DMS53 treated with DMSO at 0.1 percent for 48 hours (cell line): ENCODE results near the gene LTBR.

Experiments
- DNase-seq: peaks from one replicate; lab custom pipeline; 2025; ENCODE audit not compliant: unreplicated experiment; lab: John Stamatoyannopoulos, UW

The LTBR gene

GRCh38 chr12:6382371-6382770 lies 1.6 kb upstream of the LTBR start:
- DNase-seq = no peak

DNA sequence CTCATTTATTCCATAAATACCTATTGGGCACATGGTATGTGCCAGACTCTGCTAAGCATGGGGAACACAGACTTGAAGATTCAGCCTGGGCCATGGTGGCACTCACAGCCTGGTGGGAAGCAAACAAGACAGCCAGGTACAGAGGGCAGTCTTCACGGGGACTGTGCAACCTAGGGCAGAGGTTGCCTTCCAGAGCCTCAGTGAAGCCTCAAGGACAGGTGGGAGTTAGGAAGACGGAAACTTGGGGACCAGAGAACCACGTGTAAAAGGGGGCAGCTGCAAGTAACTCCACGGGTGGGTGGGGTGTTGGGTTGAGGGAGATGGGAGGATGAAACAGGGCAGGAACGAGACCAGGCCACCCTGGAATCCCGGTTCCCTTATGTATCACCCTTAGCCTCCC lies 980 bp upstream of the LTBR start:
- DNase-seq = no peak

DNA sequence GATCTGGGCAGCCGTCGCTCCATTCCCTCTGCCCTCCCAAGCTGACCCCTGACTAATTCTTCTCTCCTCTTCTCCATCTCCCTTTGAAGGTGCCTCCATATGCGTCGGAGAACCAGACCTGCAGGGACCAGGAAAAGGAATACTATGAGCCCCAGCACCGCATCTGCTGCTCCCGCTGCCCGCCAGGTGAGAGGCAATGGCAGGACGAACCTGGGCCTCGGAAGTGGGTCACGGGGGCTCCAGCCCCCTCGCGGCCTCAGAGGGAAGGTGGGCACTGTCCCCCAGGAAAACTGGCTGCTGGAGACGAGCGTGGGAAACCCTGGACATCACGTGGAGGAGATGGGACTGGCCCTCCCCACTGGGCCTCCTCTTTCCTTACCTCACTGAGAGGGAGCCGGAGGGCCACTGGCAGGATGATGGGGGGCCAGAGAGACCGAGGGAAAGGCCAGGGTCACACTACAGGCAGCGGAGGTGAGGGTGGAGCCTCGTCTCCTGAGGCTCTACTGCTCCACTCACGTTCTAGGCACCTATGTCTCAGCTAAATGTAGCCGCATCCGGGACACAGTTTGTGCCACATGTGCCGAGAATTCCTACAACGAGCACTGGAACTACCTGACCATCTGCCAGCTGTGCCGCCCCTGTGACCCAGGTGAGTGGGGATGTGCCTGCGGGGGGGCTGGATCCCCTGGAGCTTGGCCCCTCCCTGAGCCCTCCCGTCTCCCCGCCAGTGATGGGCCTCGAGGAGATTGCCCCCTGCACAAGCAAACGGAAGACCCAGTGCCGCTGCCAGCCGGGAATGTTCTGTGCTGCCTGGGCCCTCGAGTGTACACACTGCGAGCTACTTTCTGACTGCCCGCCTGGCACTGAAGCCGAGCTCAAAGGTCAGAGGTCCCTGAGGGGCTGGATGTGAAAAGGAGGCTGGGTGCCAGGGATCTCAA lies 806 bp downstream of the LTBR start:
- peak; percentile 44 for DNase-seq

- DNase-seq = no peak
Observed at GRCh38 chr12:6386038-6386437, 2.1 kb downstream of the LTBR start.

DNA sequence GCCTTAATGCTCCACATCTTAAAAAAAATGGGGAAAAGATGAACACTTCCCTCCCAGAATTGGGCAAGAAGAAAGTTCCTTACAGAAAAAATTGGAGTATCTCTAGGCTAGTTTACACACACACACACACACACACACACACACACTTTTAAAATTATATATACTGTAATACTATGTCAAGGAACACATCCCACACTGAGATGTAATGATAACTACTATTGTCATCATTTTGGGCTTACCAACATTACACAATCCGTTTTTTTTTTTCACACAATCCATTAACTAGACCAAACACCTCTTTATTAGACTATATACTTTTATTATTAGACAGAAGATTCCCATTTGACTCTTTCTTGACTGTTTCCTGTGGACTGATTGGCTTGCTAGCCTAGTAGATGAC lies 2.5 kb downstream of the LTBR start:
- no peak for DNase-seq

DNA sequence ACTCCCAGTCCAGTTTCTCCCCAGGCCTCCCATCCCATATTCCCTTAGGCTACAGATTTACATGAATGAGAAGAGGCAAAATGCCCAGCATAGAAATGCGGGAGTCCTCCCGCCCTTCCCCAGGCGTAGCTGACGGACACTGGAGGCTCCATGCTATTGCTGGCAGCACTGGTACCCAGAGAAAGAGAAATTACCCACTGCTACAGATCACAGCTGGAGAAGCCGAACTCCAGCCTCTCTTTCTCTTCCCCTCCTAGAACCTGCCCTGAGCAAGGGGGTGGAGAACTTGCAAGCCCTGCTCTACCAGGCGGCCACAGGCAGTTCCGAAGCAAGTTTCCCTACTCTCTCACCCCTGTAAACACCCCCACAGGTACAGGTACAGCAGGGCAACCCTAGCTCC lies 3.6 kb downstream of the LTBR start:
- no peak for DNase-seq

- DNase-seq = no peak
Observed at GRCh38 chr12:6390084-6390799, 6.3 kb downstream of the LTBR start.

GRCh38 chr12:6391013-6391412 lies 7.1 kb downstream of the LTBR start:
- no peak for DNase-seq

DNA sequence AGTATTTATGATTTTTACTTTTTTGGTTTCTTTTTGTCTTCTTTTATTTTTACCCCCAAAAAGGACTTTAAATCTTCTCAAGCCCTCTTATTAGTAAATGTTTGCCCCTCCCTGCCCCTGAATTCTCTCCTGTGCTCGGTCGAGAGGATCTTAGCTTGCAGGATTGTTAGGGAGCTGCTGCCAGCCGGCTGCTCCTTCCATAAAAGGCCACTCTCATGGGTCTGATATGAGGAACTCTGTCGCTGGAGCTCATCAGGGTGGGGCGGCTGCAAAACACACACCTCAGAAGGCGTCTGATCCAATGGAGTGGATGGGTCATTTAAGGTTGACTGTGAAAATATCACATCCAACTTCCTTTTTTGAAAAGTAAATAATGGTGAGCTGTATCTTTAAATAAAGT lies 8.5 kb downstream of the LTBR start:
- peak; percentile 71 for DNase-seq

- DNase-seq = no peak
Observed at GRCh38 chr12:6393109-6393508, 9.1 kb downstream of the LTBR start.

- no peak for DNase-seq
Observed at GRCh38 chr12:6394398-6394797, 10.4 kb downstream of the LTBR start.

- no peak for DNase-seq
Observed at GRCh38 chr12:6396031-6396430, 12.1 kb downstream of the LTBR start.

- DNase-seq = no peak
Observed at GRCh38 chr12:6399884-6400644, 16.1 kb downstream of the LTBR start.

DNA sequence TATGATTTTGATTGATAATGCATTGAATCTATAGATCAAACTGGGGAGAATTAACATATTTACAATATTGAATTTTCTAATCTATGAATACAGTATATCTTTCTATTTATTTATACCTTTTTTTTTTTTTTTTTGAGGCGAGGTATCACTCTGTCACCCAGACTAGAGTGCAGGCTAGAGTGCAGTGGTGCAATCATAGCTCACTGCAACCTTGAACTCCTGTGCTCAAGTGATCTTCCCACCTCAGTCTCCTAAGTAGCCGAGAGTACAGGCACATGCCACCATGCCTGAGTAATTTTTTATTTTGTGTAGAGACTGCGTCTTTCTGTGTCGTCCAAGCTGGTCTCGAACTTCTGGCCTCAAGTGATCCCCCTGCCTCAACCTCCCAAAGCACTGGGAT lies 20.4 kb downstream of the LTBR start:
- no peak for DNase-seq

- DNase-seq = no peak
Observed at GRCh38 chr12:6405963-6406362, 22.0 kb downstream of the LTBR start.

DNA sequence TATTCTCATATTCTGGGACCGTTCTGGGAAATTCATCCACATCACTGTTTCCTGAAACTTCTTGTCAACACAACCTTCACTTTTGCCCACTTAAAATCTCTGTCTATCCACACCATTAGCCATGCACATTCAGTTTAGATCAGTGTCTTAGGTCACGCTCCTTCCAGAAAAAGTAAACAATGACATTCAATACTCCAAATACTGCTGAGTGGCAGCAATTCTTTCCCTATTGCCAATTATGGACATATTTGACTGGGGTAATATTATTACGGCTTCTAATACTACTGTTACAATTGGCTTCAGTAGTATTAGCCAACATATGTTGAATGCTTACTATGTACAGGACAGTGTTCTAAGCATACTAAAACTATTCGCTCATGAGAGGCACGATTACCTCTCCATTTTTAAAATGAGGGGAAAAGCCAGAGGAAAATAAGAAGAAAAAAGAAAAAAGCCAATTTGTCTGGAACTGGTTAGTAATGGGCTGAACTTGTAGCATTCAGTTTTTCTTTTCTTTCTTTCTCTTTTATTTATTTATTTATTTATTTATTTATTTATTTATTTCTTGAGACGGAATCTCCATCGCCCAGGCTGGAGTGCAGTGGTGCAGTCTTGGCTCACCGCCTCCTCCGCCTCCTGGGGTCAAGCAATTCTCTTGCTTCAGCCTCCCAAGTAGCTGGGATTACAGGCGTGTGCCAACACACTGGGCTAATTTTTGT lies 23.4 kb downstream of the LTBR start:
- DNase-seq = peak; percentile 78

GRCh38 chr12:6416596-6416995 lies 32.6 kb downstream of the LTBR start:
- no peak for DNase-seq

DNA sequence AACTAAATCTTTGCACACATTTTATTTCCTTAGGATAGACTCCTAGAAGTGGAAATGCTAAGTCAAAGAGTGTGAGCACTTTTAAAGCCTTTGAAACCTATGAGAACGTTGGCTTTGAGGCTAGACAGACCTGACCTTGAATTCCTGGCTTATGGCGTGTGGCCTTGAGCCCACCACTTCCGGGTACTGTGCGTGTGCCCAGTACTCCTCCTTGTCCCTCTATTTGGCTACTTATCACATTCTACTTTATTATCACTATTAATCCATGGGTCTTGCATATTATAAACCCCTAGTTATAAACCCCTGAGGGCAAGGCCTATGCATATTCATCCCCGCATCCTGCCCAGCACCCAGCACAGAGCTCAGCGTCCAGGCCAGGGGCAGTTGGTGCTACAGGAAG lies 34.8 kb downstream of the LTBR start:
- DNase-seq = no peak

DNA sequence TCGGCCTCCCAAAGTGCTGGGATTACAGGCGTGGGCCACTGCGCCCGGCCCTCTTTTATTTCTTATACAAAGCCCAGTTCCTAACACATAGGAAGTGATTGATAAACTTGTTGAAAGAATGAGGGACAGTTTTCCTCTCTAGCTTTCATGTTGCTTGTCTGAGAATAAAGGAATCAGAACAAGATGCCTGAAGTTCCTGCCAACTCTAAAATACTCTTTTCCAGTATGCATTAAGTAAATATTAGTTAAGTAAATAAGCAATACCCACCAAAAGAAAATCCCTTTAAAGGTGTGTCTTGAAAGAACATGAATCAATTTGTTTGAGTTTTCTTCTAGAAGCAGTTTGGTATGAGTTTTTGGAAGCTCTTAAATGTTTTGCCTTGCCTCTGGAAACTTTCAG lies 36.4 kb downstream of the LTBR start:
- no peak for DNase-seq

GRCh38 chr12:6423267-6424007 lies 39.5 kb downstream of the LTBR start:
- DNase-seq = peak; percentile 97
